ENCODE results near the gene GLB1L2. TPM values are rescaled to one million over a fixed set of nuclear protein-coding genes. Genes with fewer than 3 reads are reported as not detected.

The GLB1L2 gene
- total and polyA plus RNA-seq, 2 donors (not counting 1 experiment from before 2014, with no cell fraction given), result under 0.01 to 0.11 TPM

DNA sequence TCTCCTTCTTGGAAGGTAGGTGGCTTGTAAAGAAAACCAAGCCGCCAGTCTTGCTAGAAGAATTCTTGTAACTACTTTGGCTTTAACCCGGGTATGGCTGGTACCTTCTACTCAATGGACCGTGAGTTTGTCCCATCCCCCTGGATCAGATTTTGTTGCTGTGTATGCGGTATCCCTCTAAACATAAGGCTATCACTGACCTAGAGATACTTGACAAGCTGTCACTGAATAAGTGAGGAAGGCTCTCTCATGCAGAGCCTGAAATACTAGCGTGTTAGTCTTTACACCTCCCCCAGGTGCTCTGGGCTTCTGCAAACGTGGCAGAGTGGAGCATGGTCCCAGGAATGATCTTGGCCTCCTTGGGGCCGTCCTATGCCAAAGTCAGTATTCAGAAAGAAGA is 34.5 kb downstream of the GLB1L2 start:
- DNase-seq (ENCODE audit: low read depth in 2 of 2), result no peak
- Histone ChIP-seq H3K79me2 (ENCODE audit: control insufficient read depth, insufficient read depth, low read length) (no peaks in the 10 kb centered on the region), H3K36me3 (ENCODE audit: control insufficient read depth, insufficient read depth, low read length) (no peaks in the 10 kb centered on the region), H3K27me3 (ENCODE audit: control insufficient read depth, insufficient read depth, low read length) (no peaks in the 10 kb centered on the region), H4K20me1 (ENCODE audit: control insufficient read depth, extremely low read depth, insufficient read depth, low read length) (no peaks in the 10 kb centered on the region), H2AFZ (ENCODE audit: low read length) (no peak overlapping the region), H3K4me3 (replicated peaks in 1 of 4; ENCODE audit: control extremely low read depth in 1 of 4, insufficient read depth in 1 of 4, low read depth in 3 of 4, low read length in 4 of 4) (no peak overlapping the region), H3K9me3 (ENCODE audit: control insufficient read depth, insufficient read depth, low read depth, low read length) (no peaks in the 10 kb centered on the region), H3K27ac (ENCODE audit: insufficient read depth, low read length) (no peak overlapping the region), H3K4me1 (ENCODE audit: control insufficient read depth, extremely low read depth, insufficient read depth, low read length) (no peaks in the 10 kb centered on the region), H3K9ac (ENCODE audit: insufficient read depth, low read length) (no peak overlapping the region), H3K4me2 (ENCODE audit: extremely low read depth, insufficient read depth, low read length) (no peak overlapping the region)
- TF ChIP-seq, protein P1, sequence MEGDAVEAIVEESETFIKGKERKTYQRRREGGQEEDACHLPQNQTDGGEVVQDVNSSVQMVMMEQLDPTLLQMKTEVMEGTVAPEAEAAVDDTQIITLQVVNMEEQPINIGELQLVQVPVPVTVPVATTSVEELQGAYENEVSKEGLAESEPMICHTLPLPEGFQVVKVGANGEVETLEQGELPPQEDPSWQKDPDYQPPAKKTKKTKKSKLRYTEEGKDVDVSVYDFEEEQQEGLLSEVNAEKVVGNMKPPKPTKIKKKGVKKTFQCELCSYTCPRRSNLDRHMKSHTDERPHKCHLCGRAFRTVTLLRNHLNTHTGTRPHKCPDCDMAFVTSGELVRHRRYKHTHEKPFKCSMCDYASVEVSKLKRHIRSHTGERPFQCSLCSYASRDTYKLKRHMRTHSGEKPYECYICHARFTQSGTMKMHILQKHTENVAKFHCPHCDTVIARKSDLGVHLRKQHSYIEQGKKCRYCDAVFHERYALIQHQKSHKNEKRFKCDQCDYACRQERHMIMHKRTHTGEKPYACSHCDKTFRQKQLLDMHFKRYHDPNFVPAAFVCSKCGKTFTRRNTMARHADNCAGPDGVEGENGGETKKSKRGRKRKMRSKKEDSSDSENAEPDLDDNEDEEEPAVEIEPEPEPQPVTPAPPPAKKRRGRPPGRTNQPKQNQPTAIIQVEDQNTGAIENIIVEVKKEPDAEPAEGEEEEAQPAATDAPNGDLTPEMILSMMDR (conservative IDR thresholded peaks at IDR 0.05 in 1 of 2, IDR thresholded peaks at IDR 0.05 in 1 of 2; ENCODE audit: low read depth in 1 of 2, low read length in 2 of 2), result no peak
- TF ChIP-seq EZH2 (IDR thresholded peaks at IDR 0.05; ENCODE audit: low read length, missing control alignments), result no peak

DNA sequence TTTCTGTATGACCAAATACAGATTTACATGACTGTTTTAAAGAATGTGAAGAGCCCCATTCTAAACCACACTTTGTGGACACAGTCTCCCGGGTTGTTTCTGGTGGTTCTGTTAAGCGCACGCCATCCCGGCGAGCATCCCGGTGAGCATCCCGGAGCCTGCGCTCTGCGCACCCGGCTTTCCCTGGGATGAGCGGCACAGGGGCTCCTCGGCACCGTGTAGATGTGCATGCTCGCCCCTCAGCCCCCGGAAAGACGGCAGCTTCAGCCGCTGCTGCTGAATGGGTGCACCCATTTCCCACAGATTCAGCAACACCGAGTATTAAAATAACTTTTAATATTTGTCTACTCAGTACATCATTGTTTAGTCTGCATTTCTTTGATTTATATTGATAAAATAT is 36.0 kb downstream of the GLB1L2 start:
- no peak overlapping the region for H2AFZ ChIP-seq (ENCODE audit: low read length)
- H4K20me1 ChIP-seq (ENCODE audit: control insufficient read depth, extremely low read depth, insufficient read depth, low read length), result no peaks in the 10 kb centered on the region
- no peak for TF ChIP-seq EZH2 (IDR thresholded peaks at IDR 0.05; ENCODE audit: low read length, missing control alignments)
- no peak overlapping the region for H3K9ac ChIP-seq (ENCODE audit: insufficient read depth, low read length)
- no peaks in the 10 kb centered on the region for H3K27me3 ChIP-seq (ENCODE audit: control insufficient read depth, insufficient read depth, low read length)
- H3K9me3 ChIP-seq (ENCODE audit: control insufficient read depth, insufficient read depth, low read depth, low read length), result no peaks in the 10 kb centered on the region
- H3K4me2 ChIP-seq (ENCODE audit: extremely low read depth, insufficient read depth, low read length), result no peak overlapping the region
- no peaks in the 10 kb centered on the region for H3K79me2 ChIP-seq (ENCODE audit: control insufficient read depth, insufficient read depth, low read length)
- H3K4me1 ChIP-seq (ENCODE audit: control insufficient read depth, extremely low read depth, insufficient read depth, low read length), result no peaks in the 10 kb centered on the region
- no peak overlapping the region for H3K27ac ChIP-seq (ENCODE audit: insufficient read depth, low read length)
- no peak overlapping the region for H3K4me3 ChIP-seq (replicated peaks in 1 of 4; ENCODE audit: control extremely low read depth in 1 of 4, insufficient read depth in 1 of 4, low read depth in 3 of 4, low read length in 4 of 4)
- no peaks in the 10 kb centered on the region for H3K36me3 ChIP-seq (ENCODE audit: control insufficient read depth, insufficient read depth, low read length)
- DNase-seq (ENCODE audit: low read depth in 2 of 2), result no peak

DNA sequence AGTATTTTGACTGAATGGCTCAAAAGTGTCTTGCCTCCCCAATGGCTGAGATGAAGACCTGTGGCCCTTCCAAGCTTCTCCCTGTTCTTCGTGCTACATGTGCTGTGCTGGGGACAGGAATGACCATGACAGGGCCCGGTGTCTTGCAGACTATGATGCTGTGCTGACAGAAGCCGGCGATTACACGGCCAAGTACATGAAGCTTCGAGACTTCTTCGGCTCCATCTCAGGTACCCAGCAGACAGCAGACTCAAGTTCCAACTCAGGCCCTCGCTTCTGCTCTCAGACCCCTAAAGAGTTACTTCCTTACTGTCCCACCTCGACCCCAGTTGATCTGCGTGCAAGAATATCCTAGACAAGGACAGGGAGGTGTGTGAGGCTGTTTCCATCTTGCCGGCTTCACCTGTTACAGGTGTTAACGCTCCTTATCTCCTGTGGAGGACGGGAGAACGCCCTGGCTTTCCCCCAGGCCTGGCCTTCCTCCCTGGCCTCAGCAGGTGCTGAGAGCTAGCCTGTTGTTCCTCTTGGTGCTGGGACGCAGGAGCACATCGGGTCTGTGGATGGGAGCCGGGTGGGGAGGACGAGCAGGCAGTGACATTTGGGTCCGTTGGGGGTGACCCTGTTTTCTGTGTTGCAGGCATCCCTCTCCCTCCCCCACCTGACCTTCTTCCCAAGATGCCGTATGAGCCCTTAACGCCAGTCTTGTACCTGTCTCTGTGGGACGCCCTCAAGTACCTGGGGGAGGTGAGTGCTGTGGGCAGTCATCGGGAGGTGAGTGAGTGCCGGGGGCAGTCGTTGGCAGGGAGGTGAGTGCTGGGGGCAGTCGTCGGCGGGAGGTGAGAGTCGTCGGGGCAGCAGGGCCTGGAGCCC is 38.1 kb downstream of the GLB1L2 start:
- H3K79me2 ChIP-seq (ENCODE audit: control insufficient read depth, insufficient read depth, low read length), result no peaks in the 10 kb centered on the region
- H3K4me3 ChIP-seq (replicated peaks in 1 of 4; ENCODE audit: control extremely low read depth in 1 of 4, insufficient read depth in 1 of 4, low read depth in 3 of 4, low read length in 4 of 4), result no peak overlapping the region
- H3K9me3 ChIP-seq (ENCODE audit: control insufficient read depth, insufficient read depth, low read depth, low read length), result no peaks in the 10 kb centered on the region
- H3K9ac ChIP-seq (ENCODE audit: insufficient read depth, low read length), result no peak overlapping the region
- no peak overlapping the region for H3K4me2 ChIP-seq (ENCODE audit: extremely low read depth, insufficient read depth, low read length)
- no peak overlapping the region for H3K27ac ChIP-seq (ENCODE audit: insufficient read depth, low read length)
- no peak for TF ChIP-seq EZH2 (IDR thresholded peaks at IDR 0.05; ENCODE audit: low read length, missing control alignments)
- TF ChIP-seq, protein P1 (conservative IDR thresholded peaks at IDR 0.05 in 1 of 2, IDR thresholded peaks at IDR 0.05 in 1 of 2; ENCODE audit: low read depth in 1 of 2, low read length in 2 of 2), result no peak
- no peaks in the 10 kb centered on the region for H3K4me1 ChIP-seq (ENCODE audit: control insufficient read depth, extremely low read depth, insufficient read depth, low read length)
- H2AFZ ChIP-seq (ENCODE audit: low read length), result no peak overlapping the region
- H4K20me1 ChIP-seq (ENCODE audit: control insufficient read depth, extremely low read depth, insufficient read depth, low read length), result no peaks in the 10 kb centered on the region
- no peaks in the 10 kb centered on the region for H3K36me3 ChIP-seq (ENCODE audit: control insufficient read depth, insufficient read depth, low read length)
- no peak for DNase-seq (ENCODE audit: low read depth in 2 of 2)
- no peaks in the 10 kb centered on the region for H3K27me3 ChIP-seq (ENCODE audit: control insufficient read depth, insufficient read depth, low read length)
